Natural killer cell treated with Interleukin-12 subunit alpha and Interleukin-12 subunit beta and Interleukin-15 and Interleukin-18, amount 100 ng/mL, for 72 hours (primary cell): ENCODE measurements around the gene LRFN5. TPM values are rescaled to one million over a fixed set of nuclear protein-coding genes. Genes with fewer than 3 reads are reported as not detected.

Experiments used
- ATAC-seq, 2 donors: fragments of 150-1000 bp; cut with Tn5 transposase in 1 of 2; sonication (Bioruptor Pico), chemical (Tn5 transposase) in 1 of 2; 2 replicates each; pipeline ENCODE4 v1.10.0; 2021
- DNase-seq: peaks from one replicate; pipeline ENCODE4 v3.0.0; 2022; ENCODE audit warnings: low spot score
- H3K27ac Mint-ChIP-seq, 2 donors: 1 replicate in 1 of 2; 2 replicates in 1 of 2; pipeline ENCODE4 v1.8.0; 2022; ENCODE audit warnings: mixed read lengths in 2 of 2, mild to moderate bottlenecking in 1 of 2, moderate library complexity in 1 of 2
- H3K27me3 Mint-ChIP-seq, 2 donors: 1 replicate in 1 of 2; 2 replicates in 1 of 2; pipeline ENCODE4 v1.8.0; 2022; ENCODE audit warnings: mixed read lengths in 2 of 2
- H3K36me3 Mint-ChIP-seq: one replicate; pipeline ENCODE4 v1.8.0; 2022; ENCODE audit warnings: mixed read lengths
- H3K4me1 Mint-ChIP-seq, 2 donors: 1 replicate in 1 of 2; 2 replicates in 1 of 2; pipeline ENCODE4 v1.8.0; 2022; ENCODE audit warnings: low read depth in 2 of 2, mixed read lengths in 2 of 2, mild to moderate bottlenecking in 1 of 2
- H3K4me3 Mint-ChIP-seq: one replicate; pipeline ENCODE4 v1.8.0; 2022; ENCODE audit warnings: mixed read lengths
- H3K9me3 Mint-ChIP-seq: 2 replicates; pipeline ENCODE4 v1.8.0; 2022; ENCODE audit warnings: mixed read lengths
- total RNA-seq, 2 donors: library from RNA; stranded (reverse); gene quantifications; one replicate each; pipeline ENCODE4 v1.2.3, GENCODE V29; 2022

LRFN5 gene
- total RNA-seq, 2 donors from 2014 or later = not detected

DNA sequence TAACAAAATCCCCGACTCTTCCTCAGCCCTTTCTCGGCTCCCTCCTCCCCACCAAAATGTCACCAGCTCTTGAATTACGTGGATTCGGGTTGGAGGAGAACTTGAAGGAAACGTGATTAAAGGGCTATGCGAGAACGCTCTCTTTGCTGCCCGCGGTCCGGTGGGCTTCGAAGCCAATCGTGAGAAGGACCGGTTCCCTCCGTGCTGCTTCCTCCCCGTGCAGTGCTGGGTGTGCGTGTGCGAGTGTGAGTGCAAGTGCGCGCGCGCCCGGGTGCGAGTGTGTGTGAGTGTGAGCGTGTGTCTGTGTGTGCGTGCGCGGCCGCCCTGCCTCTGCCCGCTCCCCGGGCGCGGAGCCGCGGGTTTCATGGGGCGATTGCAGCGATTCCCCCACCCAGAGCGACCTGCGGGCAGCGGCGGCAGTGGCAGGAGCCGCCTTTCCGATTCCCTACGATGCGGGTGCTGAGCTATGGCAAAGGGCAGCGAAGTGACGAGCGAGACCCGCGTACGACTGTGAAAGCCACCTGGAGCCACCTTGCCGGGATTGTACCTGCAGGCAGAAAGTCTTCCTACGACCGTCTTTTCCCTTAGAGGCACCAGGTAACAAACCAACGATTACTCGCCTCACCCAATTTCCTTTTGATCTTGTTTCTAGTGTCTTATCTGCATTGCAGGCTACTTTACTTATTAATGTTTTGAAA lies 1.4 kb downstream of the LRFN5 start:
- ATAC-seq = no peak
- Mint-ChIP-seq H3K36me3 (peaks cover 11% of the 10 kb centered on the region), H3K27me3 (peaks cover 36 to 43% of the 10 kb centered on the region in 2 donors), H3K4me1 (peaks cover 0 to 2% of the 10 kb centered on the region in 2 donors), H3K4me3 (no peak overlapping the region), H3K27ac (no peak overlapping the region), H3K9me3 (no peaks in the 10 kb centered on the region)
- DNase-seq = no peak

DNA sequence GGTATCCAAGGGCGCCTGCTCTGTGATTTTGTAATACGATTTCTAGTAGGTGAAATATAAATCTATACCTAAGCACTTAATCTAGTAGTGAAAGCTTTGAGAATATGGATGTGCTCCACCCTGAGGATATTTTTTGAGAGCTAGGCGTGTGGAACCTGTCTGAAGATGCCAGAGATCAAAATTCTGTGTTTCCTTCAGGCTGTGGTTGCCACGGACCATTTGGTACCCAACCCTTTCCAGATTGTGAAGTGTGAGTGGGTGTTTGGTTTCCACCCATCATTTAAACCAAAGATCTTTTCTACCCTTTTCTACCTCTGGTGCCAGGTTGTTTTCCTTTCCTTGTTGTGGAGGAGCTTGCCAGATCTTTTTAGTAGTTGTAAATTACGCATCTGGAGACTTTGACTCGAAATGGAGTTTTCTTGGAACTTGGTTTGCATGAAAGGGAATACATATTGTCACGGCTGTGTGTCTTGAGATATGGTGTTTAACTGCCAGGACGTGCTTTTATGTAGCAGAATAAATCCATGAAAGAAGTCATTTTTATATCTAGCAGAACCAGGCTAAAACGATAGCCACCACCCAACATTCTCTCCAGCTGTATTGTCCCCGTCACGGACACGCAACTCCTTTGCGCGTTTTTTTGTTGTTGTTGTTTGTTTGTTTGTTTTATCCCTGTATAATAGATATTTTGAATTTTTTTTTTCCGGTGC lies 2.2 kb downstream of the LRFN5 start:
- H3K4me3 Mint-ChIP-seq = no peak overlapping the region
- ATAC-seq (no peak), DNase-seq (no peak)
- H3K36me3 Mint-ChIP-seq = peaks cover 11% of the 10 kb centered on the region
- H3K27me3 Mint-ChIP-seq = peaks cover 34 to 43% of the 10 kb centered on the region in 2 donors
- no peak overlapping the region for H3K27ac Mint-ChIP-seq
- H3K9me3 Mint-ChIP-seq = no peaks in the 10 kb centered on the region
- H3K4me1 Mint-ChIP-seq = peaks cover 0 to 2% of the 10 kb centered on the region in 2 donors

DNA sequence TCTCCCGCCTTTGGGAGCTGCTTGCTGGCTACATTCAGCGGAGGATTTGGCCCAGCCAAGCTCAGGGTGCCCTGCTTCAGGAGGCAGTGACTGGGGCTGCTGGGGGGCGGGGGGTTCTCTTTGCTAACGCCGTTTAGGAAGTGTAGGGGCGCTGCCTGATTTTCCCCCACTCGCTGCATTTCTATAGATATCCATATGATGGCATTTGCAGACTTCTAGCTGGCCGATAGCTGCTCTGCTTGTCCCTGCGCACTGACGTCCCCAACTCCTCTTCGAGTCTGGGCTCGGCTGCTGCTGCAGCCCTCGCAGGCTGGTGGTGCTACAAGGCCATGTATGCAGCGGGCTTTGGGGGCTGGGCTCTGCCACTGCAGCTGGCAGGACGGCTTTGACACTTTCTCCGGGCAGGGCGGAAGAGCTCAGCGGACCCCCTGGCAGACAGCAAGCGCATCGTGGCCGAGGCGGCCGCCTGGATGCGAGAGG lies 3.1 kb downstream of the LRFN5 start:
- peaks cover 25 to 36% of the 10 kb centered on the region in 2 donors for H3K27me3 Mint-ChIP-seq
- H3K9me3 Mint-ChIP-seq = no peaks in the 10 kb centered on the region
- DNase-seq = no peak
- H3K4me3 Mint-ChIP-seq = no peak overlapping the region
- H3K36me3 Mint-ChIP-seq = peaks cover 11% of the 10 kb centered on the region
- H3K4me1 Mint-ChIP-seq = peaks cover 0 to 2% of the 10 kb centered on the region in 2 donors
- no peak overlapping the region for H3K27ac Mint-ChIP-seq
- ATAC-seq = no peak

DNA sequence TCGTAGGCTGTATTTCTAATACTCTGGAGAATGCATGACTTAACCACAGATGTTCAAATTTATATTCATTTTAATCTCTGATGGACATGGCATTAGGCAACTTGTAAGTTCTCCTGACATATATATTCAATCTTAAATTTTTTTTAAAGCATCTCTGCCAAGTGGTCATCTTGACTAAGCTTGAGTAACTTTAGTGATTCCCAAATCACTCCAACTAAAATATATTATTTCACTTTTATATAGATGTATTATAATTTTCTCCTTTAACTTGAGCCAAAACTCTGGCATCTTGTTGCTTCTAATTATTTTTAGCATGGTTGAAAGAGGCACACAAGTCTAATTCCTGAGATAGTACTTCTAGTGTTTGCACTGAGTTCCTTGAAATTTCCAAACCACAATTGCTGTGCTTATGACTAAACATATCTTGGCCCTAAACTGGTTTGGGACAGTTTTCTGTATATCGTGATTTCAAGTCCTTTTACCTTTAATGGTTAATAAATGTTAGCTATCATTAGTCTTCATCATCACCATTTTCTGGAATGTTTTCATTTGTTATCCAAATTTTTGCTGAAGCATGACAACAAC lies 8.4 kb downstream of the LRFN5 start:
- no peak for DNase-seq
- Mint-ChIP-seq H3K27me3 (peaks cover 5 to 8% of the 10 kb centered on the region in 2 donors), H3K4me1 (no peaks in the 10 kb centered on the region), H3K4me3 (no peak overlapping the region), H3K36me3 (no peaks in the 10 kb centered on the region), H3K27ac (no peak overlapping the region), H3K9me3 (no peaks in the 10 kb centered on the region)
- ATAC-seq = no peak

DNA sequence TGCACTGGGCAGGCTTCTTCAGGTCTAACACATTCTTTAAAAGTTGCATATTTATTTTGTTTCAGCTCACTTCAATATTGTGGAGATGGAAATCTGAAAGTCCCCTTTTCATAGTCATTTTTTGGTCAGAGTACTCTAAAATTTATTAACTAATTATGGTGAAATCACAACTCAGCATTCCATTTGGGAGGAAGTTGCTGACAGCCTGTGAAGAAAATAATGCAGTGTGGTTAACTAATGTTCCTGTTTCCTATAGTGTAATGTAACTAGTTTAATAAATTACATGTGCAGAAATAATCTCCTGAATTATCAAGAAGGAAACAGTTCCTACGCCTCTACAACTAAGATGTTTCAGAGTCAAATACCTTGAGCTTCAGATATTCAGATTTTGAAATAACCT lies 17.1 kb downstream of the LRFN5 start:
- H3K4me1 Mint-ChIP-seq = no peaks in the 10 kb centered on the region
- H3K27me3 Mint-ChIP-seq = no peaks in the 10 kb centered on the region
- H3K4me3 Mint-ChIP-seq = no peak overlapping the region
- no peak overlapping the region for H3K27ac Mint-ChIP-seq
- DNase-seq = no peak
- H3K36me3 Mint-ChIP-seq = no peaks in the 10 kb centered on the region
- no peaks in the 10 kb centered on the region for H3K9me3 Mint-ChIP-seq
- ATAC-seq = no peak

DNA sequence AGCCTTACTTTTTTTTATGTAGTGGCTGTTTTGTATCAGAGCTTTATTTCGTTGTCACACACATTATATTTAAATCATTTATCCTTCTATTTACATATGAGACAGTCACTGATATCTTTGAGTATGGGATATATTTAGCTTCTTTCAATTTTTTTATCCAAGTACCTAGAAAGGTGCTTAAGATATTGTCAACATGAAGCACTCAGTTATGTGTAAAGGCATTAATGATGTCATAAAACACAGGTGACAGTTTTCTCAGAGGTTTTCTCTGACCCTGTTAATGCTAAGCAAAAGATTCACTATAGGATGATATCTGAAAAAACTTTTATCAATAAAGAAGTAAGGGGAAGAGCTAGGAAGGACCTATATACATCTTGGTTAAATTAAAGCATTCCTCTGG lies 23.2 kb downstream of the LRFN5 start:
- DNase-seq (no peak), ATAC-seq (no peak)
- no peak overlapping the region for H3K27ac Mint-ChIP-seq
- H3K27me3 Mint-ChIP-seq = no peaks in the 10 kb centered on the region
- no peaks in the 10 kb centered on the region for H3K4me1 Mint-ChIP-seq
- no peak overlapping the region for H3K4me3 Mint-ChIP-seq
- no peaks in the 10 kb centered on the region for H3K36me3 Mint-ChIP-seq
- peaks cover 6% of the 10 kb centered on the region for H3K9me3 Mint-ChIP-seq

DNA sequence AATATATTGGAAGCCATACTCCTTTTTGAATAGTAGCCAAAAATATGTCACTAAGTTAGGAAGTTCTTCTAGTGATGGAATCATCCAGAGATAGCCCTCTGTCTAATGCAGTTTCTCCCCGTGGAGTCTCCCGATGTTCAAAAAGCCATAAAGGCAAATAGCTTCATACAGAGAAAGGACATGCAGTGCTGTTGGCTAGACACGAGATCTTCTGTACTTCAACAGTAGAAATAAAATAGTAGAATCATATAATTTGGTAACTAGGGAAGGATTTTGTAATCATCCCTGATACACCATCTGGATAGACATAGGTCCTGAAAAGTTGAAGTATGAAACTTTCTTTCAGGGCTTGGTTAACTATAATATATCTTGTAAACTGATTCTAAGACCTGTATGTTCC lies 27.6 kb downstream of the LRFN5 start:
- ATAC-seq (no peak), DNase-seq (no peak)
- H3K4me1 Mint-ChIP-seq = no peaks in the 10 kb centered on the region
- no peak overlapping the region for H3K27ac Mint-ChIP-seq
- H3K4me3 Mint-ChIP-seq = no peak overlapping the region
- no peaks in the 10 kb centered on the region for H3K27me3 Mint-ChIP-seq
- no peaks in the 10 kb centered on the region for H3K36me3 Mint-ChIP-seq
- H3K9me3 Mint-ChIP-seq = peaks cover 6% of the 10 kb centered on the region

DNA sequence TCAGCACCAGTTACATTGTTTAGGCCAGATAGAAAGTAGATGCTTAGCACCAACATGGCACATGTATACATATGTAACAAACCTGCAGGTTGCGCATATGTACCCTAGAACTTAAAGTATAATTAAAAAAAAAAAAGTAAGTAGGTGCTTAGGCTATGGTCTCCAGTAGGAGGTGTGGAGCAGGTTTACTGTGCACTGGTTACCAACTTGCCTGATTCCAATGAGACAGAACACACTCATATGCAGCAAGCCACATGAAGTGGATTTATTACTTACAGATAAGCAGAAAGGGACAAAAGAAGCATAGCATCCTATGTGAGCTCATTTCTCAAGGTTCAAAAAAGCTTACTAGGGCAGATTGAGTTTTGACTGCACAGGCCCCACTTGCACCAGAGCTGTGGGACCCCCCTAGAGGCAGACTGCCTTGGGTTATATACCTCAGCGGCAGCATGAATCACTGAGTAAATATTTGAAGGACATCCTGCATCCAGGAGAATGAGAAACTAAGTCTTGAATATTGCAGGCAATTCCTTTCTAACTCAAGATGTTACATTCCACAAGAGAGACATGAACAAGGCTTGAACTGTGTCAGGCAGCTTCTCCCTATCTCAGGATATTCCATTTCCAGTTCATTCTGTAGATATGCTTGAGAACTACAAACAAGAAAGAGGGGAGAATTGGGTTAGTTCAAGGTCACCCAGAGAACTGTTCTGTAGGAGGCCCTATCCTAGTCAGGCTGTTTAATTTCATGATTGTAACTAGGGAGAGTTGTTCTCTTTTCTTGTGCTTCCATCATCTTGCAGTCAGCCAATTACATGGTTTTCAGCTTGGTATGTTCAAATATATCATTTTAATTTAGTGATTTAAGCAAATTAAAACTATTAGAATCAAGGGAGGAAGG lies 30.1 kb downstream of the LRFN5 start:
- no peak for DNase-seq
- Mint-ChIP-seq H3K4me1 (no peaks in the 10 kb centered on the region), H3K27ac (no peak overlapping the region)

DNA sequence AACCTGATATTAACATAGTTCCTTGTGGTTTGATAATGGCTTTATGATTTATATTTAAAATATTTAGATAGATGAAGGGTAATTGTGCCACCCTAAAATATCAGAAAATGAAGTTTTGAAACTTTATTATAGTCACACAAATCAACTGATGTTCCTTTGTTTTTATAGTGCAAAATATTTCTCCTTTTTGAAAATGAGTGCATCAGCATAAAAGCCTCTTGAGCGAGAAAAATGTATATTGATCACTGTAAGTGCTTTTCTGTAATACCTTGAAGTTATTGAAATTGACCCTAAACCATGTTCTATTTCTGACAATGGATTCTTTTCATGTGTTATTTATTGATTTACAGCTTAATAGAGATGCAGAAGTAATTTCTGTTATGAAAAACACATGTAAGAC lies 35.0 kb downstream of the LRFN5 start:
- Mint-ChIP-seq H3K27me3 (no peaks in the 10 kb centered on the region), H3K4me3 (no peak overlapping the region)
- DNase-seq = no peak

More for the DNA sequence above, 30.1 kb downstream of the LRFN5 start:
- Mint-ChIP-seq H3K4me3 (no peak overlapping the region), H3K36me3 (no peaks in the 10 kb centered on the region), H3K27me3 (no peaks in the 10 kb centered on the region), H3K9me3 (no peaks in the 10 kb centered on the region)
- no peak for ATAC-seq

DNA sequence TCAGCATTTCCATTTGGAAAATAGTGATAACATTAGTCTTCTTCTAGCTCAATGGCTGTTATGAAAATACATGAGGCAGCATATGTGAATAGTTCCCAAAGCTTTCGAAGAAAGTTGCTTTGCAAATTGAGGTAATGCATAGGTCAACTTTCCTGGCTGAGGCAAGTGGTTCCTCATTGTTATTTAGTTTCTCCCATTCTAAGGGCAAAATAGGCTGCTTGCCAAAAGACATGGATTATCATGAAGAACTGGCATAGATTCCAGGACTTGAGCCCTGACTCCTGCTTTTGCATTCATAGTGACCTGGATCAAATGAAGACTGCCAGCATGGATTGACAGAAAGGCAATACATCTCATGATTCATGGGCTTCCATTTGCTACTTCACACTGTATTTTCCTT lies 35.7 kb downstream of the LRFN5 start:
- no peaks in the 10 kb centered on the region for H3K27me3 Mint-ChIP-seq
- no peaks in the 10 kb centered on the region for H3K36me3 Mint-ChIP-seq
- no peaks in the 10 kb centered on the region for H3K4me1 Mint-ChIP-seq
- no peak for DNase-seq
- ATAC-seq = no peak
- no peak overlapping the region for H3K4me3 Mint-ChIP-seq
- H3K27ac Mint-ChIP-seq = no peak overlapping the region
- H3K9me3 Mint-ChIP-seq = peaks cover 4% of the 10 kb centered on the region

More for the DNA sequence above, 35.0 kb downstream of the LRFN5 start:
- Mint-ChIP-seq H3K36me3 (no peaks in the 10 kb centered on the region), H3K4me1 (no peaks in the 10 kb centered on the region), H3K9me3 (peaks cover 4% of the 10 kb centered on the region), H3K27ac (no peak overlapping the region)
- ATAC-seq = no peak

DNA sequence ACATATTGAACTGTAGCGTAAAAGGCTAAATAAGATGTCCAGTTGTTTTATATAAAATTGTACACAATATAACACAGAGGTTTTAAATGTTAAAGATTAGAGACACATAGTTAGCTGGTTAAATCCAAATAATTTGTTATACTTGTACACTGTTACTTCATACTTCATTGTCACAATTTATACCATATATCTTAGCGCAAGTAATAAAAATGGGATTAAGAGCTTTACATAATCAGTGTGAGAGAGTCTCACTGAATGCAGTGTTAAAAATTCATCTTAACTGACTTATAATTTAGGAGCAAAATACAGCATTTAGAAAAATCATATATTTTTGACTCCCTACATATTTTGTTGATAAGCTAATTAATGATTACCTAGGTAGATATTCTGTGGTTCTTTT lies 36.1 kb downstream of the LRFN5 start:
- H3K27me3 Mint-ChIP-seq = no peaks in the 10 kb centered on the region

DNA sequence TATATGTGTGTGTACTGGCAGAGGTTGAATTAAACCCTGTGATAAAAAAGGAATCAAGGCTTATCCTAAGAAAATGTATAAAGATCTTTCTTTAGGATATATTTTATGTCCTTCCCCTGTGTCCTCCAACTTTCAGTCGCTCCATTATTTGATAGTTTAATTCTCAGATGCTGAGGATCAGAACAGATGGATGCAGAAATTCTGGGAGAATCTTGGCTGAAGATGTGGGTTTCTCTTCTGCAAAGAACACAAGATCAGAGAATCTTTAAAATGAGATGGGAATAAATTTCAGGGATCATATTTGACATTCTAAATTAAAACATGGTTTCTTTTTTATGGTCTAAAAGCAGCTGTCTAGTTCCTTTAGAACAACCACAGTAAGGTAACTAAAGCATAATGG lies 37.9 kb downstream of the LRFN5 start:
- no peak for DNase-seq
- Mint-ChIP-seq H3K27me3 (no peaks in the 10 kb centered on the region), H3K4me3 (no peak overlapping the region), H3K27ac (no peak overlapping the region), H3K4me1 (no peaks in the 10 kb centered on the region), H3K9me3 (peaks cover 5% of the 10 kb centered on the region), H3K36me3 (no peaks in the 10 kb centered on the region)
- ATAC-seq = no peak

More for the DNA sequence above, 36.1 kb downstream of the LRFN5 start:
- Mint-ChIP-seq H3K27ac (no peak overlapping the region), H3K9me3 (peaks cover 4% of the 10 kb centered on the region), H3K36me3 (no peaks in the 10 kb centered on the region), H3K4me3 (no peak overlapping the region), H3K4me1 (no peaks in the 10 kb centered on the region)
- DNase-seq (no peak), ATAC-seq (no peak)

DNA sequence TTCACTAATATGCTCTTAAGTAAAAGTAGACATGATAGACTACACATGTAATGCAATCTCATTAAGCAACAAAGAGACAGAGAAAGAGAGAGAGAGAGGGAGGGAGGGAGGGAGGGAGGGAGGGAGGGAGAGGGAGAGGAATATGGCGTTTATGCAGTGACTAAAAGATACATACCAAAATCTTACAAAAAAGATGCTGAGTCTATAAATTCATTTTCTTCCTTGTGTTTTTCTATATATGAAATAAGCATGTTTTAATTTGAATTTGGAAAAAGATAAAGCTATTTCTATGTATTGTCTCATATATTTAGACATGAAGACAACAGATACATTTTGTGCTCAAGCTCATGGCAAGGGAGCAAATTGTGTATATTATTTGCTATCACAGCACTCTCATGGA lies 44.1 kb downstream of the LRFN5 start:
- Mint-ChIP-seq H3K27ac (no peak overlapping the region), H3K4me3 (no peak overlapping the region), H3K4me1 (no peaks in the 10 kb centered on the region), H3K27me3 (no peaks in the 10 kb centered on the region), H3K36me3 (no peaks in the 10 kb centered on the region), H3K9me3 (peaks cover 20% of the 10 kb centered on the region)
- ATAC-seq (no peak), DNase-seq (no peak)
